Measurements from ENCODE around the gene MAP4K4. TPM values are rescaled to one million over a fixed set of nuclear protein-coding genes. Genes with fewer than 3 reads are reported as not detected.

Gene MAP4K4
- total RNA-seq, 1 experiment from 2014 or later, result 132 TPM

DNA sequence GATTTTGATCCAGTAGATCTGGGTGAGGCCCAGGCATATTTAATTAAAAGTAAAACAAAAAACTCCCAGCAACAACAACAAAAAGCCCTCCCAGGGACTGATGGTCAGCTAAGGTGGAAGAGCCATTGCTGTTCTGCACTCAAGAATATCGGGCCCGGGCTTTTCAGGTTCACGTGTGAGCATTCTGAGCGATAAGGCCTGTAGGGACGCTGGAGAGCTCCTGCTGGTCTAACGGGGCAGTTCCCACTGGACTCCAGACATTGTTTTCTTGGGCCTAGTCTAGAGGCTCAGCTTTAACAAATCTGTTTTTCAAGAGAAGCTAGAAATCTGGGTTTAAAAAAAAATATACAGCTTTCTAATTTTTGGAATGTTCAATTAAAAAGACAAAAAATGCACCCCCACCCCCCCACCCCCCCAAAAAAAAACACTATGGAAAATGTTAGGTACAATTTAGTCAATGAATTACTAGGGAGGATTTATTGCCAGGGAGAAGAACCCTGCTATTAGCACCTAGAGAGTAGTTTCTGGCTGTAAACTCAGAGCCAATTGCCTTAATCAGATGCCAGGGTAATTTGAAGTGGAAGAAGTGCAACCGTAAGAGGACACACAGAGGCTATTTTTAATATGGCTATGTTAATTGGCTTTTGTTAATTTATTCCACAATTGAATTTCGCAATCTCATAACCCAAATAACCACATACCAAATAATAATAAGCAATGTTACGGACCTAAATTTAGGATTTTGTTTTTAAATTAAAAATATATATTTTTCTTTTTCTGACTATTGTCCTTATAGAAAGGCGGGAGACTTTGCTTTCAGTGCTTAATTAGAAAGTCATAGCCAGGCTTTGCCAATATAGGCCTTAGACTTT, 78.9 kb downstream of the MAP4K4 start:
- H2BK20ac ChIP-seq (ENCODE audit: low read depth, low read length, poor library complexity, severe bottlenecking), result no peak overlapping the region
- no peak overlapping the region for H3K14ac ChIP-seq (ENCODE audit: insufficient read depth, low read length)
- TF ChIP-seq, protein P1, sequence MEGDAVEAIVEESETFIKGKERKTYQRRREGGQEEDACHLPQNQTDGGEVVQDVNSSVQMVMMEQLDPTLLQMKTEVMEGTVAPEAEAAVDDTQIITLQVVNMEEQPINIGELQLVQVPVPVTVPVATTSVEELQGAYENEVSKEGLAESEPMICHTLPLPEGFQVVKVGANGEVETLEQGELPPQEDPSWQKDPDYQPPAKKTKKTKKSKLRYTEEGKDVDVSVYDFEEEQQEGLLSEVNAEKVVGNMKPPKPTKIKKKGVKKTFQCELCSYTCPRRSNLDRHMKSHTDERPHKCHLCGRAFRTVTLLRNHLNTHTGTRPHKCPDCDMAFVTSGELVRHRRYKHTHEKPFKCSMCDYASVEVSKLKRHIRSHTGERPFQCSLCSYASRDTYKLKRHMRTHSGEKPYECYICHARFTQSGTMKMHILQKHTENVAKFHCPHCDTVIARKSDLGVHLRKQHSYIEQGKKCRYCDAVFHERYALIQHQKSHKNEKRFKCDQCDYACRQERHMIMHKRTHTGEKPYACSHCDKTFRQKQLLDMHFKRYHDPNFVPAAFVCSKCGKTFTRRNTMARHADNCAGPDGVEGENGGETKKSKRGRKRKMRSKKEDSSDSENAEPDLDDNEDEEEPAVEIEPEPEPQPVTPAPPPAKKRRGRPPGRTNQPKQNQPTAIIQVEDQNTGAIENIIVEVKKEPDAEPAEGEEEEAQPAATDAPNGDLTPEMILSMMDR (conservative IDR thresholded peaks at IDR 0.05), result peak; percentile 58
- H3K56ac ChIP-seq (ENCODE audit: insufficient read length, low read depth, low read length), result no peak overlapping the region
- H3K9ac ChIP-seq (ENCODE audit: extremely low read depth, insufficient read length, low read length), result no peak overlapping the region
- H4K91ac ChIP-seq (ENCODE audit: insufficient read length, low read depth, low read length), result no peak overlapping the region
- H3K79me1 ChIP-seq (ENCODE audit: insufficient read depth, low read depth, low read length, poor library complexity, severe bottlenecking), result peaks cover 9% of the 10 kb centered on the region
- no peak for DNase-seq
- no peaks in the 10 kb centered on the region for H3K9me3 ChIP-seq (ENCODE audit: control insufficient read depth, low read depth, low read length)
- H3K23me2 ChIP-seq (ENCODE audit: insufficient read length, low read depth, low read length, poor library complexity, severe bottlenecking), result no peaks in the 10 kb centered on the region
- no peak overlapping the region for H3T11ph ChIP-seq (ENCODE audit: low read length)
- H3K36me3 Mint-ChIP-seq (ENCODE audit: insufficient read depth in 1 of 3, low read depth in 3 of 3), result no peaks in the 10 kb centered on the region
- H2AFZ ChIP-seq (ENCODE audit: low read length), result no peak overlapping the region
- peaks cover 2% of the 10 kb centered on the region for H4K20me1 ChIP-seq (ENCODE audit: control insufficient read depth, insufficient read depth, insufficient read length)
- H3K79me2 ChIP-seq (ENCODE audit: insufficient read depth, low read length), result peaks cover 54% of the 10 kb centered on the region; the same call in 1 of the 2 replicates
- H3K27me3 Mint-ChIP-seq (ENCODE audit: low read depth), result no peaks in the 10 kb centered on the region
- H3K4ac ChIP-seq (ENCODE audit: low read depth, low read length), result no peak overlapping the region
- no peaks in the 10 kb centered on the region for H3K9me3 Mint-ChIP-seq
- no peak overlapping the region for H2BK5ac ChIP-seq (ENCODE audit: insufficient read length, low read length)
- H3K18ac ChIP-seq (ENCODE audit: insufficient read length, low read depth, low read length), result no peak overlapping the region
- H3K27ac Mint-ChIP-seq, result peak overlapping the region in 1 of 3 experiments; percentile 45; a peak in 1 of 7 replicates
- H4K8ac ChIP-seq (replicated peaks; ENCODE audit: insufficient read length, low read depth, low read length), result no peak overlapping the region
- H3K27me3 ChIP-seq (ENCODE audit: insufficient read depth, low read length), result no peaks in the 10 kb centered on the region
- H3K27ac ChIP-seq (ENCODE audit: insufficient read length, low read depth, low read length), result no peak overlapping the region
- whole genome bisulfite sequencing (ENCODE audit: extremely low coverage, insufficient read length, low lambda C conversion rate), result no CpG with 5 or more reads among the region's 10 CpGs
- H3K23ac ChIP-seq (ENCODE audit: insufficient read length, low read depth, low read length), result no peak overlapping the region
- H3K4me3 Mint-ChIP-seq, result no peak overlapping the region; a peak in 1 of 5 replicates
- no peak overlapping the region for H2BK15ac ChIP-seq (ENCODE audit: low read depth, low read length)
- peaks cover 30% of the 10 kb centered on the region for H3K4me1 ChIP-seq (ENCODE audit: insufficient read depth, low read length)
- H4K5ac ChIP-seq (ENCODE audit: insufficient read length, low read depth, low read length), result no peak overlapping the region
- no peak overlapping the region for H2AK5ac ChIP-seq (ENCODE audit: insufficient read length, low read length)
- H3K4me1 Mint-ChIP-seq, result peaks cover 89% of the 10 kb centered on the region in 2 experiments
- H2BK120ac ChIP-seq (ENCODE audit: low read depth, low read length, poor library complexity, severe bottlenecking), result no peak overlapping the region
- H2BK12ac ChIP-seq (ENCODE audit: insufficient read length, low read depth, low read length), result no peak overlapping the region
- no peak overlapping the region for H3K4me2 ChIP-seq (ENCODE audit: insufficient read depth, insufficient read length, low read length)

Measured in H9 (cell line).